WERI-Rb-1 (cell line): ENCODE data around the gene CCL22.

Experiments used
- DNase-seq: peaks from one replicate; pipeline ENCODE4 v3.0.0-alpha.2; 2020
- H3K27ac ChIP-seq: fragments of 250-450 bp; sonication (Bioruptor Pico); 2 replicates; pipeline ENCODE4 v1.5.1; 2020; ENCODE audit warnings: mild to moderate bottlenecking, moderate library complexity
- H3K27me3 ChIP-seq: fragments of 250-450 bp; sonication (Bioruptor Pico); 2 replicates; pipeline ENCODE4 v1.5.1; 2021; ENCODE audit warnings: mild to moderate bottlenecking, low read depth, moderate library complexity; ENCODE audit not compliant: insufficient read depth, severe bottlenecking
- H3K36me3 ChIP-seq: fragments of 250-450 bp; sonication (Bioruptor Pico); 2 replicates; pipeline ENCODE4 v1.5.1; 2020; ENCODE audit warnings: mild to moderate bottlenecking, moderate library complexity
- H3K4me3 ChIP-seq: 2 replicates; pipeline ENCODE4 v1.5.1; 2011; ENCODE audit warnings: low read depth, mild to moderate bottlenecking, control low read depth, low read length
- H3K9me3 ChIP-seq: fragments of 250-450 bp; sonication (Bioruptor Pico); 2 replicates; pipeline ENCODE4 v1.5.1; 2021; ENCODE audit warnings: mild to moderate bottlenecking, moderate library complexity; ENCODE audit not compliant: severe bottlenecking
- CTCF ChIP-seq: IDR thresholded peaks from 2 replicates; pipeline ENCODE4 v1.5.1; 2011; ENCODE audit warnings: low read depth, mild to moderate bottlenecking, control low read depth, inconsistent platforms, low read length

CCL22 gene

GRCh38 chr16:57388359-57389086, 29.9 kb downstream of the CCL22 start:
- no peak for DNase-seq

GRCh38 chr16:57389087-57389468, 30.5 kb downstream of the CCL22 start:
- H3K4me3 ChIP-seq = no peak overlapping the region
- no peak for DNase-seq
- no peaks in the 10 kb centered on the region for H3K36me3 ChIP-seq
- H3K9me3 ChIP-seq = no peaks in the 10 kb centered on the region
- H3K27ac ChIP-seq = no peak overlapping the region
- no peak for TF ChIP-seq CTCF
- H3K27me3 ChIP-seq = no peaks in the 10 kb centered on the region

More at GRCh38 chr16:57388359-57389086, 29.9 kb downstream of the CCL22 start:
- Histone ChIP-seq H3K27me3 (no peaks in the 10 kb centered on the region), H3K9me3 (no peaks in the 10 kb centered on the region), H3K27ac (no peak overlapping the region), H3K4me3 (no peak overlapping the region), H3K36me3 (no peaks in the 10 kb centered on the region)
- TF ChIP-seq CTCF = no peak

DNA sequence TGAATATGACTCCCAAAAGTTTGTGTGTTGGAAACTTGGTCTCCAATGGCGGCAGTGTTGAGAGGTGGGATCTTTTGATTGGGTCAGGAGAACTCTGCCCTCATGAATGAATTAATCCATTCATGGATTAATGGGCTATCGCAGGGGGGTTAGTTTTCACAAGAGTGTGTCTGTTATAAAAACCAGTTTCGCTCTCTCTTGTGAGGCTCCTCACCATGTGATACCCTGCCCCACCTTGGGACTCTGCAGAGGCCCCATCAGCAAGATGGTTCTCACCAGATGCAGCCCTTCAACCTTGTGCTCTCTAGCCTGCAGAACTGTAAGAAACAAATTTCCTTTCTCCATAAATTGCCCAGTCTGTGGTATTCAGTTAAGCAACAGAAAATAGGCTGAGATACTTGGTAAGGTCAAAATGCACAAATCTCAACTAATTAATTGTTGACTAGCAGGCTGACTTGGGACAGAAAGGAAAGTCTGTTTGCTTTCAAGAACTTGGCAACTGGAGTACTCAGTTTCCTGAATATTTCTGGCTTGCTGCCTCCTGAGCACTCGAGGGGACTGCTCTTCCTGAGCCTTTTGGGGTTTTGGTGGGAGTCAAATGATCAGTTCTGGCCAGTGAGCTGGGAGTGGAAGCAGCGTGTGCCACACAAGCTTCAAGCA, 32.2 kb downstream of the CCL22 start:
- TF ChIP-seq CTCF = no peak
- no peak for DNase-seq
- no peak overlapping the region for H3K4me3 ChIP-seq
- H3K36me3 ChIP-seq = no peaks in the 10 kb centered on the region
- no peak overlapping the region for H3K27ac ChIP-seq
- no peaks in the 10 kb centered on the region for H3K9me3 ChIP-seq
- no peaks in the 10 kb centered on the region for H3K27me3 ChIP-seq

DNA sequence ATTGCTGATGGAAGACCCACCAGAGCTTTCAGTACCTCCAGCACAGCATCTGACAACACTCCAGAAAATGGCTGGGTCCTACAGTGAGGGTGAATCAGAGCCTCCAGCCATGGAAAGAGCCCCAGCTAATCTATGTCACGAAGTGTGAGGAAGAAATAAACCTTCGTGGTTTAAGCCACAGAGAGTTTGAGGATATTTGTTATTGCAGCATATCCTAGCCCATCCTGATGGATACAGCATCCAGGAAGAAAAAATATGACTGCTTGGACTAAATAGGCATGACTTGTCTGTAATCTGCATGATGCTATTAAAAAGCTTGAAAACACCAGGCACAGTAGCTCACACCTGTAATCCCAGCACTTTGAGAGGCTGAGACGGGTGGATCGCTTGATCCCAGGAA, 32.7 kb downstream of the CCL22 start:
- DNase-seq = no peak

DNA sequence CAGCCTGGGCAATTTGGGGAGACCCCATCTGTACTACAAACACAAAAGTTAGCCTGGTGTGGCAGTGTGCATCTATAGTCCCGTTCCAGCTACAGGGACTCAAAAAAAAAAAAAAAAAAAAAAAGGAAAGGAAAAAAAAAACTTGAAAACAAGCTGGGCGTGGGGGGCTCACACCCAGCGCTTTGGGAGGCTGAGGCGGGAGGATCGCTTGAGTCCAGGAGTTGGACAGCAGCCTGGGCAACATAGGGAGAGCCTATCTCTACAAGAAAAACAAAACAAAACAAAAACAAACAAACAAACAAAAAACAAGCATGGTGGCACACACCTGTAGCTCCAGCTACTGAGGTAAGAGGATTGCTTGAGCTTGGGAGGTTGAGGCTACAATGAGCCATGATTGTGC, 33.1 kb downstream of the CCL22 start:
- no peak for TF ChIP-seq CTCF
- no peaks in the 10 kb centered on the region for H3K27me3 ChIP-seq
- no peak overlapping the region for H3K27ac ChIP-seq
- H3K4me3 ChIP-seq = no peak overlapping the region
- no peaks in the 10 kb centered on the region for H3K36me3 ChIP-seq
- no peak for DNase-seq
- no peaks in the 10 kb centered on the region for H3K9me3 ChIP-seq

More for the DNA sequence above, 32.7 kb downstream of the CCL22 start:
- no peak for TF ChIP-seq CTCF
- H3K4me3 ChIP-seq = no peak overlapping the region
- no peaks in the 10 kb centered on the region for H3K27me3 ChIP-seq
- no peaks in the 10 kb centered on the region for H3K36me3 ChIP-seq
- H3K9me3 ChIP-seq = no peaks in the 10 kb centered on the region
- H3K27ac ChIP-seq = no peak overlapping the region

- Histone ChIP-seq H3K9me3 (no peaks in the 10 kb centered on the region), H3K4me3 (no peak overlapping the region), H3K27me3 (no peaks in the 10 kb centered on the region), H3K36me3 (no peaks in the 10 kb centered on the region), H3K27ac (no peak overlapping the region)
- no peak for TF ChIP-seq CTCF
- no peak for DNase-seq
These were observed 34.1 kb downstream of the CCL22 start for GRCh38 chr16:57392694-57393093.
